ENCODE results near the gene SAFB.
"Not testable (repeated sequence)": the region's sequence is repeated elsewhere in the genome, so short reads cannot be mapped to it uniquely, and the experiment has no call there.

Gene SAFB

DNA sequence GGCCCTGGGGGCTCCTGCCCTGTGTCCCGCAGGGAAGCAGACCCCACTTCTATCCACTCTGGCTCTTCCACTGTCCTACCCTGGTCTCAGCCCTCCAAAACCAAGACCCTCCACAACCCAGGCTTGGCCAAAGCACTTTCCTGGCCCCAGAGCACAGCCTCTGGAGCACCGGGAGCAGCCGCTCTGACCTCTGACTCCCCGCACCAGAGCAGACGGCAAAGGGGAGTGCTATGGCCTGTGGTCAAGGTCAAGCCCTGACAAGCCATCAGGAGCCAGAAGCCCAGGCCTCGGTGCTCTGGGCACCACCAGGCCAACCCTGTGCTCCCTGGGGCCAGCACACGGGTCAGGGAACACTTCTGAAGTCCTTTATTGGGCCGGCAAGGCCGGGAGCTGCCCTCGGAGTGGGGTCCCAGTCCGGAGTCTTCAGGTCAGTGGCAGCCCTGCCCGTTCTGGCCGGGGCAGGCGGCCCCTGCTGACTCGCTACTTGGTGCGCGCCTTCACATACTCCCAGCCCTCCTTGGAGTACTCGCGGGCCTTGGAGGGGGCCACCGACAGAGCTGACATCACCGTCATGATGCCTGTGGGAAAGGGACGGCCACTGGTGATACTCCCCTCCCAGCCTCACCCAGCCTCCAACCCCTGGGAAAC lies 55.3 kb downstream of the SAFB start:
- Mint-ChIP-seq H3K4me3 (no peak overlapping the region), H3K36me3 (peaks cover 43% of the 10 kb centered on the region), H3K27ac (no peak overlapping the region), H3K4me1 (peaks cover 41% of the 10 kb centered on the region), H3K9me3 (no peaks in the 10 kb centered on the region)
- ATAC-seq (no peak), DNase-seq (ENCODE audit: low spot score in 2 of 2) (no peak)

DNA sequence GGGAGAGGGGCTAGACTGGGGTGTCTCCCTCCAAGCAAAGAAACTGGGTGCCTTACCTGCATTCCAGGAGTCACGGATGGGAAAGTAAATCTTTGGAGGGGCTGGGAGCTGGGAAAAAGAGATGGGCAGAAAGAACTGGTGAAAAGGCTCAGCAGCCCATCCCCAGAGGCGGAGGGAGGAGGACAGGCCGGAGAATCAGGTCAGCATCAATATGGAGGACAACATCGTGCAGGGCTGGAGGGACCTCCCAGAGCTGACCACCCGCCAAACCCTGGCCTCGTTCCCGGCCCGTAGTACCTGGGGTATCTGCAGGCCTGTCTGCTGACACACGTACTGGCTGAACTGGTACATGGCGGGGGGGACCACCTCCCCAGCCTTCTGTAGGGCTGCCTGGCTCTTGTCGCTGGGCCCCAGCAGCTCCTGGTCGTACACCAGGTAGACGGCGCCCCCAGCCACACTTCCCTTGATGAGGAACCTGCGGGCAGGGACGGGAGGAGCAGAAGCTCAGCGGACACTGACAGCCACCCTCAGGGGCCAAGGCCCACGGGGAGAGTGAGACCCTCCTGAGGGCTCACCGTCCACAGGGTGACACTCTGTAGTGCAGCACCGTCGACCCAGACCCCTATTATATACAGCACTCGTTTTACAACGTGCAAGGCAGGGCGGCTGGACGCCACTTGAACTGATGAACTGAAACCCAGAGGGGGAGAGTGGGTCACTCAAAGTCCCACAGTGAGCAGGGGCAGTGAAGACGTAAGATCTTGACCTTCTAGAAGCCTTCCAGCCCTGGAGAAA lies 56.6 kb downstream of the SAFB start:
- Mint-ChIP-seq H3K4me3 (peak overlapping the region; percentile 84), H3K27ac (peak overlapping the region; percentile 96), H3K36me3 (peaks cover 41% of the 10 kb centered on the region), H3K4me1 (peaks cover 41% of the 10 kb centered on the region), H3K9me3 (no peaks in the 10 kb centered on the region)
- ATAC-seq (no peak), DNase-seq (ENCODE audit: low spot score in 2 of 2) (no peak)

DNA sequence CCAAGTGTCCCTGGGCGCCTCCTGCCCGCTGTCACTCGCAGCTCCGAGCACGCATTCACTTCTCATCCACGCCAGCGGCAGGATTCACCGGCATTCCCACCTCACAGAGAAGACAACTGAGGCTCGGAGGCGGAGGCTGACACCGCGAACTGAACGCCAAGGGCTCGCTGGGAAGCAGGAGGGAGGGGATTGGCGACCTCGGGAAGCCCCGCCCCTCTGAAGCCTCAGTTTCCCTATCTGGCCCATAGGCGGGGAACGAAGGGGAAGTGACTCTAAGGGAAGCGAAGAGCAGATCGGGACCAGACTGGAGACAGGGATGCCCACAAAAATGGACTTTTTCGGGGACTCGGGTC lies 57.2 kb downstream of the SAFB start:
- Mint-ChIP-seq H3K9me3 (no peaks in the 10 kb centered on the region), H3K27ac (peak overlapping the region; percentile 96), H3K4me3 (peak overlapping the region; percentile 84), H3K36me3 (peaks cover 41% of the 10 kb centered on the region), H3K4me1 (peaks cover 41% of the 10 kb centered on the region)
- no peak for ATAC-seq
- no peak for DNase-seq (ENCODE audit: low spot score in 2 of 2)

DNA sequence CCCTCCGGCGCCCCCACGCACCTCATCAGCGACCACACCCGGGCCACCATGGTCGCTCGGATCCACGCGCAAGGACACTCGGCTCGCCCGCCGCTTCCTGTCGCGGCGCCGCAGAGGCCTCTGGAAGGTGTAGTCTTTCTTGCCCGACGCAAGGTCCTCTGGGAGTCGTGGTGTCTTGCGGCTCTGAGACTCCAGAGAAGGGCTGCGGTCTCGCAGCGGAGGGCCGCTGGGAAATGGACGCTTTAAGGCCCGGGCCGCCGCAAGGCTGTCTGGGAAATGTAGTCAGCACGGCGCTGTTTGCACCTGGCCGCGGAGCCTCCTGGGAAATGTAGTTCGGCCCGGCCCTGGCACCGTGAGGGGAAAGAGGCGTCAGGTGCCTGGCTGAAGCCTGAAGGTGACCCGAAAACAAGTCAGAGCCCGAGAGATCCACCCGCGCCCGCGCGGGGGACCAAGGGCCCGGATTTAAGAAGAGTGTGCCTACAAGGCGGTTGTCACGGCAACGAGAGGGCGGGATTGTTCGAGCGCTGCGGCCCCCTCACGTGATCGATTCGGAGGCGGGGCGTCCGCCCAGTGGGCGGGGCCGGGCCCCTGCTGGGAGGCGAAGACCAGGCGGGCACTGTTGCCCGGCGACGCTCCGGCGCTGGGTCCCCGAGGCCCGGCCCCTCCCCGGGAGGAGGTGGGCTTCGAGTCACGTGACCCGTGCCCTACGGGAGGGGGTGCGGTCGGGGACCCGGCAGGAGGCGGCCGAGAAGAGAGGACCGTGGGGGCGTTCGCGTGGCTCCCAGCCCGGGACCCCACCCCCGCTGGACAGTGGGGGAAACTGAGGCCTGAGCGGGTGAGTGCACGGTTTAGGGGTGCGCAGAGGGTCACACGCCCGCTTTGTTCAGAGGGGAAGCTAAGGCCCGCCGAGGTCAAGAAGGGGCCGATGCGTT lies 57.8 kb downstream of the SAFB start, which contains the start of the genes HSD11B1L and MICOS13:
TSS of gene HSD11B1L (plus strand) at position 591 of the 932 bp plus-strand sequence. CDS start 3,806 bp downstream, outside the sequence.
TSS of gene MICOS13 (minus strand) at position 80 of the 932 bp plus-strand sequence. CDS start at position 50, 30 bp downstream.
- H3K4me1 Mint-ChIP-seq, result peaks cover 37% of the 10 kb centered on the region
- peak; percentile 97 to 99 for DNase-seq (ENCODE audit: low spot score in 2 of 2)
- peak within 1 kb of the TSS; percentile 84 for H3K4me3 Mint-ChIP-seq
- peaks cover 41% of the 10 kb centered on the region for H3K36me3 Mint-ChIP-seq
- H3K27ac Mint-ChIP-seq, result peak within 1 kb of the TSS; percentile 96
- ATAC-seq, result peak; percentile 97
- no peaks in the 10 kb centered on the region for H3K9me3 Mint-ChIP-seq

DNA sequence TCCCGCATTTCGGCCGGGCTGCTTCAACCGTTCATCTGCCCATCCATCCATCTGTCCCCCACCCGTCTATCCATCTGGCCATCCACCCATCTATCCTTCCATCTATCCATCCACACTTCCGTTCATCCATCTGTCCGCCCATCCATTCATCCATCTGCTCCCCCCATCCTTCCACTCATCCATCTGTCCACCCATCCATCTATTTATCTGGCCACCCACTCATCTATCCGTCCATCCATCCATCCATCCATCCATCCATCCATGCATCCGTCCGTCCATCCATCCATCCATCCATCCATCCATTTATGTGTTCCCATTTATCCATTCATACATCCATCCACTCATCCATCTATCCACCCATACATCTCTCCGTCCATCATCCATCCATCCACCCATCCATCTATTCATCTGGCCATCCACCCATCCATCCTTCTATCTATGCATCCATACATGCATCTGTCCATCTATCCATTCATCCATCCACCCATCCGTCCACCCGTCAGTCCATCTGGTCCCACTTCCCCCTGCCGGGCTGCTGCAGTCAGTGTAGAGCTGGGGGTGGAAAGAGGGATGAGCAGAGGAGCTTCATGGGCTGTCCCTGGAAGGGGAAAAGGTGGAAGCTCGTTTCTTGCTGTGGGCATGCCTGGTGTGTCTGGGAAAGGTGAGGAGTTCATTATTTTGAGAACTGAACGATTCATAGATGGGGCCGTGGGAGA lies 58.7 kb downstream of the SAFB start:
- H3K36me3 Mint-ChIP-seq, result peaks cover 43% of the 10 kb centered on the region
- ATAC-seq, result no peak
- H3K4me1 Mint-ChIP-seq, result peaks cover 36% of the 10 kb centered on the region
- H3K4me3 Mint-ChIP-seq, result peak overlapping the region; percentile 84
- no peaks in the 10 kb centered on the region for H3K9me3 Mint-ChIP-seq
- DNase-seq (ENCODE audit: low spot score in 2 of 2), result no peak
- peak overlapping the region; percentile 96 for H3K27ac Mint-ChIP-seq

DNA sequence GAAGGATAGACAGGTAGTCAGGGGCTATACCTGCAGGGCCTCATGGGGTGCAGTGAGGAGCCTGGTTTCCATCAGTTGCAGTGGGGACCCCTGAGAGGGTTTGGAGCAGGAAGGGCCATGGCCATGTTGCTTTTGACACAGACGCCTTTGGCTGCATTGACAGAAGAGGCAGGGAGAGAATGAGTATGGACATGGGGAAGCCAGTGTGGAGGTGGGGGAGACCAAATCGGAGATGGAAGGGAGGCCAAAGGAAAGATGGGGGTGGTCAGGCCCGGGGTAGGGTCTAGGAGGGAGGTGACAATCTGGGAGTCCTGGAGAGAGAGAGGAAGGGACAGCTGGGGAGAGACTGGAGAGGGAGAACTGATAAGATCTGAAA lies 59.2 kb downstream of the SAFB start:
- H3K36me3 Mint-ChIP-seq, result peaks cover 46% of the 10 kb centered on the region
- H3K9me3 Mint-ChIP-seq, result no peaks in the 10 kb centered on the region
- peak overlapping the region; percentile 84 for H3K4me3 Mint-ChIP-seq
- no peak for DNase-seq (ENCODE audit: low spot score in 2 of 2)
- H3K4me1 Mint-ChIP-seq, result peaks cover 36% of the 10 kb centered on the region
- no peak for ATAC-seq
- H3K27ac Mint-ChIP-seq, result peak overlapping the region; percentile 96

DNA sequence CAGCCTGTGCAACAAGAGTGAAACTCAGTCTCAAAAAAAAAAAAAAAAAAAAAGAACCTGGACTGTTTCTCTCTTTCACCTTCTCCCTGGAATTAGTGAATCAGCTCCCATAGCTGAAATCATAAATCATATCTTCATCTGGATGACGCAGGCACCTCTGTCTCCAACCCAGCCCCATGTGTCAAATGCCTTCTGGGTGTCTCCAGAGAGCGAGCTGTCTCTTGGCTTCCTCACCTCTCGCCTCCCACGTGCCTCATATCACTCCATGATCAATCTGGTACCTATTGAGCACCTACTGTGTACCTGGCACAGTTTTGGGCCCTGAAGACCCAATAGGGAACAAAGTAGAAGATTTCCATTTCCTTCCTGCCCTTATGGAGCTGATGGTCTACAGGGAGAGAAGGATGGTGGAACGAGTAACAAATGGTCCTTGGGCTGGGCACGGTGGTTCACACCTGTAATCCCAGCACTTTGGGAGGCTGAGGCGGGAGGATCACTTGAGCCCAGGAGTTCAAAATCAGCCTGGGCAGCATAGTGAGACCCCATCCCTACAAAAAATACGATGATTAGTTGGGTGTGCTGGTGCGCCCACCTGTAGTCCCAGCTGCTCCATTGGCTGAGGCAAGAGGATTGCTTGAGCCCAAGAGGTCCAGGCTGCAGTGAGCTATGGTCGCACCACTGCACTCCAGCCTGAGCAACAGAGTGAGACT lies 60.4 kb downstream of the SAFB start:
- ATAC-seq, result no peak
- H3K27ac Mint-ChIP-seq, result no peak overlapping the region
- H3K36me3 Mint-ChIP-seq, result peaks cover 35% of the 10 kb centered on the region
- DNase-seq (ENCODE audit: low spot score in 2 of 2), result no peak
- H3K9me3 Mint-ChIP-seq, result no peaks in the 10 kb centered on the region
- H3K4me3 Mint-ChIP-seq, result peak overlapping the region; percentile 13
- H3K4me1 Mint-ChIP-seq, result peaks cover 40% of the 10 kb centered on the region

DNA sequence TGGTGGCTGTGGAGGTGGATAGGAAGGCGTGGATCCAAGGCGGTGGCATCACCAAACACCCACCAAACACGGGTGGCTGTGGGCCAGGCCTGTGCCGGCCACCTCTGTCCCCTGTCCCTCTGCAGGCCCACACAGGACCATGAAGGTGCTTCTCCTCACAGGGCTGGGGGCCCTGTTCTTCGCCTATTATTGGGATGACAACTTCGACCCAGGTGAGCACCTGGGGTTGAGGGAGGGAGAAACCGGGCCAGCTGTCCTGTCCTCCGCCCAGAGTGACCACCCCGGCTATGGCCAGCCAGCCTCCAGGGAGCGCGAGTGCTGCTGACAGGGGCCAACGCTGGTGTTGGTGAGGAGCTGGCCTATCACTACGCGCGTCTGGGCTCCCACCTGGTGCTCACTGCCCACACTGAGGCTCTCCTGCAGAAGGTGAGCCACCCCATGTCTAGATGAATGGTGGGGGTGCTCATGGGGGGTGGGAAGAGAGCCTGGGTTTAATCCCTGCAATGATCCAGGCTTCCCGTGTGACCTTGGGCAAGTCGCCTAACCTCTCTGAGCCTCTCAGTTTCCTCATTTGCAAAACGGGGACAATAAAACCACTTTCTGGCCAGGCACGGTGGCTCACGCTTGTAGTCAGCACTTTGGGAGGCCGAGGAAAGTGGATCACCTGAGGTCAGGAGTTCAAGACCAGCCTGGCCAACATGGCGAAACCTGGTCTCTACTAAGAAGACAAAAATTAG lies 62.0 kb downstream of the SAFB start:
- no peak overlapping the region for H3K27ac Mint-ChIP-seq
- no peak overlapping the region for H3K4me3 Mint-ChIP-seq
- ATAC-seq, result no peak
- H3K9me3 Mint-ChIP-seq, result no peaks in the 10 kb centered on the region
- H3K4me1 Mint-ChIP-seq, result peaks cover 34% of the 10 kb centered on the region
- DNase-seq (ENCODE audit: low spot score in 2 of 2), result no peak
- H3K36me3 Mint-ChIP-seq, result peaks cover 29% of the 10 kb centered on the region

DNA sequence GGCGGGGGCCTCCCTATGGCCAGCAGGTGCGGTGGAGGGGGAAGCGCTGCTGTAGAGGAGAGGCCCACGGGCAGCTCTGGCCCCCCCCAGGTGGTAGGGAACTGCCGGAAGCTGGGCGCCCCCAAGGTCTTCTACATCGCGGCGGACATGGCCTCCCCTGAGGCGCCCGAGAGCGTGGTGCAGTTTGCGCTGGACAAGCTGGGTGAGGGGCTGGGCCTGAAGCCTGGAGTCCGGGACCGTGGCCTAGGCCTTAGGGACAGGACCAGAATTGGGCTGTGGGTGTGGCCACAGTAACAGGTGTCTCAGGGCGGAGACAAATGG lies 63.4 kb downstream of the SAFB start:
- H3K4me1 Mint-ChIP-seq, result peaks cover 35% of the 10 kb centered on the region
- peaks cover 31% of the 10 kb centered on the region for H3K36me3 Mint-ChIP-seq
- ATAC-seq (no peak), DNase-seq (ENCODE audit: low spot score in 2 of 2) (no peak)
- H3K9me3 Mint-ChIP-seq, result no peaks in the 10 kb centered on the region
- peak overlapping the region; percentile 68 for H3K27ac Mint-ChIP-seq
- H3K4me3 Mint-ChIP-seq, result peak overlapping the region; percentile 75

DNA sequence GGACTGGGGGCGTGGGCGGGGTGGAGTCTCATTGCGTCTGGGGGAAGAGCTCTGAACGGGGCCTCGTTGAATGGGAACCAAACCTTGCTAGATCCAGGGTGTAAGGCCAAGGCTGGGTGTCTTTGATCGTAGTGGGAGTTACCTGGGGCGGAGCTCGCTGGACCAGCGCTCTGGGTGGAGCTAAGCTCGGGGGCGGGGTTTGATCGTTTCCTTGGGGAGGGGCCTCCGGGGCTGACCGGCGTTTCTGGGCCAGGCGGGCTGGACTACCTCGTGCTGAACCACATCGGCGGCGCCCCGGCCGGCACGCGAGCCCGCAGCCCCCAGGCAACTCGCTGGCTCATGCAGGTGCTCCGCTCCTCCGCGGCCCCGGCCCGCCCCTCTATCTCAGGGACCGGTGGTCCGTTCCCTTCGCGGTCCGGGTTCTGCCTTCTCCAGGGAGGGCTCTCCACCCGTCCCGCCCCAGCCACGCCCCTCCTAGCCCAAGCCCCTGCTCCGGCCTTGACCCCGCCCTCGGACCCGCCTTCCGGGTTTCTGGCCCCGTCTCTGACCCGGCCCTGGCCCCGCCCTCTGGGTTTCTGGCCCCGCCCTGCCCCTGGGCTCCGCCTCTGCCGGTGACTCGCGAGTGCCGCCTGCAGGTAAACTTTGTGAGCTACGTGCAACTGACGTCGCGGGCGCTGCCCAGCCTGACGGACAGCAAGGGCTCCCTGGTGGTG lies 63.9 kb downstream of the SAFB start:
- Mint-ChIP-seq H3K9me3 (no peaks in the 10 kb centered on the region), H3K36me3 (peaks cover 31% of the 10 kb centered on the region), H3K4me1 (peaks cover 30% of the 10 kb centered on the region), H3K4me3 (peak overlapping the region; percentile 75), H3K27ac (peak overlapping the region; percentile 68)
- ATAC-seq (peak; percentile 77), DNase-seq (ENCODE audit: low spot score in 2 of 2) (peak; percentile 100)

DNA sequence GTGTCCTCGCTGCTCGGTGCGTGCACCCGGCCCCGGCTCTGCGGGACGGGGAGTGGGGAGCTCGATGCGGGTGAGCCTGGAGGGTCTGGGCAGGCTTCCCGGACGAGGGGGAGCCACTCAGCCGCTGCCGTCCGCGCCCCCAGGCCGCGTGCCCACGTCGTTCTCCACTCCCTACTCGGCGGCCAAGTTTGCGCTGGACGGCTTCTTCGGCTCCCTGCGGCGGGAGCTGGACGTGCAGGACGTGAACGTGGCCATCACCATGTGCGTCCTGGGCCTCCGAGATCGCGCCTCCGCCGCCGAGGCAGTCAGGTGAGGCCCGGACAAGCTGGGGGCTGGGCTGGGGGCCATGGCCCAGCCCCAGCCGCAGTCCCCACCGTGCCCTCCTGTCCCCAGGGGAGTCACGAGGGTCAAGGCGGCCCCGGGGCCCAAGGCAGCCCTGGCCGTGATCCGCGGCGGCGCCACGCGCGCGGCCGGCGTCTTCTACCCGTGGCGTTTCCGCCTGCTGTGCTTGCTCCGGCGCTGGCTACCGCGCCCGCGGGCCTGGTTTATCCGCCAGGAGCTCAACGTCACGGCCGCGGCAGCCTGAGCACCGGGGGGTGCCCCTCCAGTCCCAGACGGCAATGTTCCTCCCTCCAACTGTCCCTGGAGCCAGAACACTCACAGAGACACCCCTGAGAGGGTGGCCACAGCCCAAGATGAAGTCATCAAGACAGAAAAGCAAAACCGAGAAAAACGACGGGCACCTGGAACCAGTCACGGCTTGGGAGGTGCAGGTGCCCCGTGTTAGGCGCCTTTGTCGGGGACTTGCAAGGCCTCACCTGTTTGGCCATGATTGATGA lies 64.7 kb downstream of the SAFB start:
- no peaks in the 10 kb centered on the region for H3K9me3 Mint-ChIP-seq
- H3K4me1 Mint-ChIP-seq, result peaks cover 31% of the 10 kb centered on the region
- ATAC-seq, result no peak
- peaks cover 39% of the 10 kb centered on the region for H3K36me3 Mint-ChIP-seq
- H3K4me3 Mint-ChIP-seq, result peak overlapping the region; percentile 75
- H3K27ac Mint-ChIP-seq, result peak overlapping the region; percentile 68
- DNase-seq (ENCODE audit: low spot score in 2 of 2), result no peak

DNA sequence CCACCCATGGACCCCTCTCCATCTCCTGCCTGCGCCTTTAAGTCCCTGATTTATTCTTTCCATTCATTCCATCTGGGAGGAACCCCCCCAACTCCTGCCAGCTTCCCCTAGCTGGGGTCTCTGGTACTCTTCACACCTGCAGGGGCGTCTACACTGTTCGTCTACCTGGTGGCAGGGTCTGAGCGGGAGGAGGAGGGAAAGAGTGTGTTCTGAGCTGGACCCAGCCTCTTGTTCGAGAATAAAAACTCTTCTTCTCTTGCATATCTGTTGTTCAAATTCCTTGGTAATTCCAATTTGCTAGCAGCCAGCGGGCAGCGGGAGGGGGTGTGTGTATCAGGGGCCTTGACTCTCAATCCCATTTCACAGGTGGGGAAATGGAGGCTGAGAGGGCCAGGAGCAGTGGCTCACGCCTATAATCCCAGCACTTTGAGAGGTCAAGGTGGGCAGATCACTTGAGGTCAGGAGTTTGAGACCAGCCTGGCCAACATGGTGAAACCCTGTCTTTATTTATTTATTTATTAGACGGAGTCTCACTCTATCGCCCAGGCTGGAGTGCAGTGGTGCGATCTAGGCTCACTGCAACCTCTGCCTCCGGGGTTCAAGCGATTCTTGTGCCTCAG lies 65.5 kb downstream of the SAFB start:
- H3K9me3 Mint-ChIP-seq; ATAC-seq; DNase-seq (ENCODE audit: low spot score in 2 of 2): not testable (repeated sequence)
- peaks cover 47% of the 10 kb centered on the region for H3K36me3 Mint-ChIP-seq
- H3K4me1 Mint-ChIP-seq, result peaks cover 39% of the 10 kb centered on the region
- peak overlapping the region; percentile 75 for H3K4me3 Mint-ChIP-seq
- H3K27ac Mint-ChIP-seq, result peak overlapping the region; percentile 46

All from stimulated activated effector memory CD8-positive, alpha-beta T cell treated with anti-CD3 and anti-CD28 coated beads, Interleukin-12 subunit alpha, Interleukin-12 subunit beta, amount 100 ng/mL, for 72 hours (primary cell).